ENCODE measurements around the gene TRAPPC3. TPM values are rescaled to one million over a fixed set of nuclear protein-coding genes. Genes with fewer than 3 reads are reported as not detected.

The TRAPPC3 gene
- total RNA-seq, 1 experiment from 2014 or later, result 98.7 TPM

- no TSS peak for BruUV-seq (replicated peaks)
- no peaks in the 10 kb centered on the region for H3K9me3 ChIP-seq (ENCODE audit: control insufficient read depth, insufficient read depth, low read depth, low read length)
- peak overlapping the region; percentile 82 for H3K27ac ChIP-seq (ENCODE audit: low read length)
- in situ Hi-C loops (cut with HindIII; ENCODE audit: low pct_unique_long_range_greater_than_20kb, low sequenced_read_pairs), result no loop called here
- CTCF ChIA-PET, result interaction anchor here (0.6 to 2.1 kb wide), 14 partner anchors 9 to 276 kb away, joined by 3 to 29 read pairs (median 4); partner anchors contain the start of genes MRPS15 and TRAPPC3
- peaks cover 9% of the 10 kb centered on the region for H3K4me1 ChIP-seq (ENCODE audit: control insufficient read depth, insufficient read depth, low read length)
- peak overlapping the region in 1 of 2 experiments; percentile 21; a peak in 1 of 4 replicates for H3K4me3 ChIP-seq (ENCODE audit: low read depth in 2 of 2, low read length in 2 of 2)
- TF ChIP-seq REST (IDR thresholded peaks at IDR 0.05; ENCODE audit: insufficient read depth in 1 of 2, low read depth in 2 of 2, low read length in 1 of 2) (0 out of 4 replicates have a peak, but pooled peaks of 1 of the 2 experiments have one; percentile 29), CTCF (IDR thresholded peaks at IDR 0.05) (peak; percentile 91), TCF7L2 (IDR thresholded peaks at IDR 0.05; ENCODE audit: low read depth, low read length) (no peak), SIN3A (IDR thresholded peaks at IDR 0.05; ENCODE audit: borderline replicate concordance, insufficient read depth, low read depth, low read length) (no peak), POLR2AphosphoS5 (IDR thresholded peaks at IDR 0.05; ENCODE audit: low read depth, low read length) (no peak)
- ATAC-seq (peak; percentile 97), DNase-seq (ENCODE audit: low read depth, low spot score) (peak; percentile 81)
- POLR2A ChIA-PET, result no interaction called here
- H3K36me3 ChIP-seq (ENCODE audit: control insufficient read depth, insufficient read depth, low read length), result no peaks in the 10 kb centered on the region
- intact Hi-C loops (cut with micrococcal nuclease; ENCODE audit: unreplicated experiment), result loop anchor here (1.0 to 5.0 kb wide), 2 partner anchors 39 to 86 kb away; partner anchors contain the start of gene TRAPPC3
- no peaks in the 10 kb centered on the region for H3K27me3 ChIP-seq (ENCODE audit: control insufficient read depth, insufficient read depth, low read length)
These were observed 38.7 kb upstream of the TRAPPC3 start for GRCh38 chr1:36187800-36188593.

GRCh38 chr1:36183309-36183856 lies 34.1 kb upstream of the TRAPPC3 start:
- no peak overlapping the region; the same call in 1 of the 2 replicates for H3K27ac ChIP-seq (ENCODE audit: low read length)
- H3K36me3 ChIP-seq (ENCODE audit: control insufficient read depth, insufficient read depth, low read length), result peaks cover 4% of the 10 kb centered on the region
- H3K4me1 ChIP-seq (ENCODE audit: control insufficient read depth, insufficient read depth, low read length), result peaks cover 14% of the 10 kb centered on the region
- no TSS peak for BruUV-seq (replicated peaks)
- no peaks in the 10 kb centered on the region for H3K9me3 ChIP-seq (ENCODE audit: control insufficient read depth, insufficient read depth, low read depth, low read length)
- H3K27me3 ChIP-seq (ENCODE audit: control insufficient read depth, insufficient read depth, low read length), result no peaks in the 10 kb centered on the region
- POLR2A ChIA-PET, result interaction anchor here (0.9 kb wide), 1 partner anchor 38 kb away, joined by 4 read pairs; no protein-coding TSS in a partner anchor
- in situ Hi-C loops (cut with HindIII; ENCODE audit: low pct_unique_long_range_greater_than_20kb, low sequenced_read_pairs), result no loop called here
- intact Hi-C loops (cut with micrococcal nuclease; ENCODE audit: unreplicated experiment), result no loop called here
- no peak for ATAC-seq
- CTCF ChIA-PET, result interaction anchor here (1.2 kb wide), 1 partner anchor 102 kb away, joined by 3 read pairs; no protein-coding TSS in a partner anchor
- no peak overlapping the region for H3K4me3 ChIP-seq (ENCODE audit: low read depth in 2 of 2, low read length in 2 of 2)
- TF ChIP-seq TCF7L2 (IDR thresholded peaks at IDR 0.05; ENCODE audit: low read depth, low read length), result no peak
- peak; percentile 58; the same call in 1 of the 2 replicates for TF ChIP-seq POLR2AphosphoS5 (IDR thresholded peaks at IDR 0.05; ENCODE audit: low read depth, low read length)
- no peak for DNase-seq (ENCODE audit: low read depth, low spot score)
